Activated CD4-positive, alpha-beta T cell treated with anti-CD3 and anti-CD28 coated beads for 36 hours (primary cell): Measurements from ENCODE around the gene METTL8. TPM values are rescaled to one million over a fixed set of nuclear protein-coding genes. Genes with fewer than 3 reads are reported as not detected.
"Not testable (repeated sequence)": the region's sequence is repeated elsewhere in the genome, so short reads cannot be mapped to it uniquely, and the experiment has no call there.

Experiments
- ATAC-seq: fragments of 200-7000 bp; cut with Tn5 transposase; one replicate; pipeline ENCODE4 v1.10.0; 2021; ENCODE audit warnings: mild to moderate bottlenecking, moderate library complexity
- CTCF ChIA-PET: fragments of 350-600 bp; sonication (Branson Sonifier 250); formaldehyde crosslinking; loops from one replicate; lab custom pipeline; 2021; ENCODE audit warnings: antibody characterized with exemption; lab: Charles Lee
- POLR2A ChIA-PET: fragments of 350-600 bp; sonication (Branson Sonifier 250); formaldehyde crosslinking; loops from one replicate; lab custom pipeline; 2021; ENCODE audit warnings: antibody characterized with exemption, inconsistent platforms; lab: Charles Lee
- DNase-seq: peaks from one replicate; pipeline ENCODE4 v3.0.0-alpha.2; 2020
- H3K27ac Mint-ChIP-seq: one replicate; pipeline ENCODE4 v1.8.0; 2021; ENCODE audit warnings: mixed read lengths
- H3K27me3 Mint-ChIP-seq: one replicate; pipeline ENCODE4 v1.8.0; 2021; ENCODE audit warnings: mixed read lengths
- H3K36me3 Mint-ChIP-seq: one replicate; pipeline ENCODE4 v1.8.0; 2021; ENCODE audit warnings: low read depth, mixed read lengths
- H3K4me1 Mint-ChIP-seq: one replicate; pipeline ENCODE4 v1.8.0; 2021; ENCODE audit warnings: mixed read lengths
- H3K4me3 Mint-ChIP-seq: one replicate; pipeline ENCODE4 v1.8.0; 2021; ENCODE audit warnings: mild to moderate bottlenecking, moderate library complexity, mixed read lengths
- H3K9me3 Mint-ChIP-seq: one replicate; pipeline ENCODE4 v1.8.0; 2021; ENCODE audit warnings: low read depth, mixed read lengths
- intact Hi-C, 2 experiments: fragments of 100-400 bp; cut with DNase I in 1 of 2; cut with micrococcal nuclease in 1 of 2; formaldehyde crosslinking; loops; one replicate each; pipeline versions ENCODE4 v1.14.2 to v1.15.1; 2022 to 2024; cut with DNase I, micrococcal nuclease
- total RNA-seq, 2 experiments: library from RNA; stranded (reverse); gene quantifications; one replicate each; pipeline ENCODE4 v1.2.3, GENCODE V29; 2021

METTL8 gene
- total RNA-seq, 2 experiments from 2014 or later, result 39.5 to 47.9 TPM

DNA sequence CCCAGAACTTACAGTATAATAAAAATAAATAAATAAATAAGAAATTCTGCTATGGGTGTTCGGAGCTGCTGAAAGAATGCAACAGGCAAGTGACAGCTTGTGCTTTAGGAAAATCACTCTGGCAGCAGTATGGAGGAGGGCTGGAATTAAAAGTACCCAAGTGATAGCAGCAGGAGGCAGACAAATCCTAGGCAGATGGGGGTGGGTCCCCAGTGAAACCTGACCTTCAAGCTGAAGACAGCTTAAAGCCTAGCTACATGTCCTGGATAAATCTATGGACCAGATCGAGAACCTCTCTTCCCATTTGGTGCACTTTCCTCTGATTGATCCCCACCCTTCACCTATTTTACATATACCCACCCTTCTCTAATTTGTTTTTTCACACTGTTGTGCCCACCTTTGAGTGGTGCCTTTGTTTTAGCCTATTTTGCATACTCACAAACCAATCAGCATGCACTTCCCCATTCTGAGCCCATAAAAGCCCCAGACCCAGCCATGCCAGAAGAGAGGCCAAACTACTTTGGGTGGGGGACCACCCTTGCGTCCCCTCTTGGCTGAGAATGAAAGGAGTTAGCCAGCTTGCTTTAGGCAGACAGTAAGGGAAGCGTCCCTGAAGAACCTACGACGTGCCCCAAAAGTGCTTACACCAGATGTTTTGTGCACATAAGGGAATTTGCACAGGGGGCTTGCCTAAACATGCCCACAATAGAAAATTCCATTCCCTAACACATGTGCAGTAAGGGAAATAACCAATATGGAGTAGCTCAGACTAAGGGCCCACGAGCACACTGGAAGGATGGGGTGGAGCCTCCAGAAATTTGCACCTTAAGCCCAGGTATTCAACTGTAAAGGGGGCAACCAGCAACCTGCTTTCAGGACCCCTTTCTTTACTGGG lies 3.0 kb downstream of the METTL8 start:
- ATAC-seq (no peak), DNase-seq (no peak)
- CTCF ChIA-PET, result interaction anchor here (0.7 to 6.4 kb wide), 5 partner anchors 9 to 269 kb away, joined by 3 to 41 read pairs (median 4); partner anchors contain the start of gene TLK1
- Mint-ChIP-seq H3K4me3 (no peak overlapping the region), H3K9me3 (peaks cover 2% of the 10 kb centered on the region), H3K27me3 (no peaks in the 10 kb centered on the region), H3K4me1 (peaks cover 31% of the 10 kb centered on the region), H3K36me3 (peaks cover 42% of the 10 kb centered on the region), H3K27ac (no peak overlapping the region)
- intact Hi-C loops, result loop anchor here (5.0 to 10.0 kb wide), 3 partner anchors 168 to 1004 kb away; partner anchors contain the start of gene HAT1 (in 1 of the 2)
- POLR2A ChIA-PET, result interaction anchor here (1.1 kb wide), 1 partner anchor 252 kb away, joined by 3 read pairs; no protein-coding TSS in a partner anchor

DNA sequence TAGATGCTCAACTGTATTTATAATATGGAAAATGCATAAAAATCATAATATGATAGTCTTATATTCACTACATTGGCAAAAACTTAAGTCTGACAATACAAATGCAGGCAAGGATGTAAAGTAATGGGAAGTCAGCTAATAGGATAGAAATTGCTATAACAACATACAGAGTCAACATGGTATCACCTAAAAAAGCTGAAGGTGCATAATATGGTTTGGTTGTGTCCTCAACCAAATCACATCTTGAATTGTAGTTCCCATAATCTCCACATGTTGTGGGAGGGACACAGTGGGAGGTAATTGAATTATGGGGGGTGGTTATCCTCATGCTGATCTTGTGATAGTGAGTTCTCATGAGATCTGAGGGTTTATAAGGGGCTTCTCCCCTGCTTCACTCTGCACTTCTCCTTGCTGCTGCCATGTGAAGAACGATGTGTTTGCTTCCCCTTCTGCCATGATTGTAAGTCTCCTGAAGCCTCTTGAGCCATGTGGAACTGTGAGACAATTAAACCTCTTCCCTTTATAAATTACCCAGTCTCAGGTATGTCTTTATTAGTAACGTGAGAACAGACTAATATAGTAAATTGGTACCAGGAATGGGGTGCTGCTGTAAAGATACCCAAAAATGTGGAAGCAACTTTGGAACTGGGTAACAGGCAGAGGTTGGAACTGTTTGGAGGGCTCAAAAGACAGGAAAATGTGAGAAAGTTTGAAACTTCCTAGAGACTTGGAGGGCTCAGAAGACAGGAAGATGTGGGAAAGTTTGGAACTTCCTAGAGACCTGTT lies 10.9 kb downstream of the METTL8 start:
- H3K27ac Mint-ChIP-seq, ATAC-seq, H3K4me3 Mint-ChIP-seq, DNase-seq, intact Hi-C loops, H3K27me3 Mint-ChIP-seq, POLR2A ChIA-PET: not testable (repeated sequence)
- Mint-ChIP-seq H3K9me3 (peaks cover 23% of the 10 kb centered on the region), H3K4me1 (peaks cover 23% of the 10 kb centered on the region), H3K36me3 (peaks cover 58% of the 10 kb centered on the region)
- CTCF ChIA-PET, result interaction anchor here (0.6 to 2.0 kb wide), 3 partner anchors 9 to 450 kb away, joined by 3 to 11 read pairs (median 4); no protein-coding TSS in a partner anchor

DNA sequence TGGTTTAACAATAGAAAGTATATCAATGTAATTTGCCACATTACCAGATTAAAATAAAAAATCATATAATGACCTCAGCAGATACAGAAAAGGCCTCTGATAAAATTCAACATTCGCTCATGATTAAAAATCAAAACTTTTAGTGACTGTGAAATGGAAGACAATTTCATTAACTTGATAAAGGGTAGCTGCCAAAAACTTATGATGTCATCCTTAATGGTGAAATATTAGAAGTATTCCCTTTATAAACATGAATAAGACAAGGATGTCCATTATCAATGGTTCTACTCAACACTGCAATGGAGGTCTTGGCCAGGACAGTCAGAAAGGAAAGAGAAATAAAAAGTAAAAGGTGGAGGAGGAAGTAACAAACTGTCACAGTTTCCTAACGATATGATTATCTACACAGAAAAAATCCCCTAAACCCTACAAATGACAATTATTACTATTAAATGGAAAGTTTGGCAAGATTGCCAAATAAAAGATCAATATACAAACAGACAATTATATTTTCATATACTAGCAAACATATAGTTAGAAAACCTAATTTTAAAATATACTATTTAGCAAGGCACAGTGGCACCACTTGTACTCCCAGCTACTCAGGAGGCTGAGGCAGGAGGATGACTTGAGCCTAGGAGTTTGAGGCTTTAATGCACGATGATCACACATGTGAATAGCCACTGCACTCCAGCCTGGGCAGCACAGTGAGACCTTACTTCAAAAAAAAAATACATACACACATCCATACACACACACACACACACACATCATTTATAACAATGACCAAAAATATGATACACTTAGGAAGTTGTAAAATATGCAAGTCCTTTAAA lies 12.8 kb downstream of the METTL8 start:
- H3K9me3 Mint-ChIP-seq, result peaks cover 23% of the 10 kb centered on the region
- ChIA-PET CTCF (interaction anchor here (0.6 to 2.0 kb wide), 7 partner anchors 8 to 1557 kb away, joined by 3 to 11 read pairs (median 3); no protein-coding TSS in a partner anchor), POLR2A (interaction anchor here (0.7 kb wide), 1 partner anchor 459 kb away, joined by 3 read pairs; no protein-coding TSS in a partner anchor)
- intact Hi-C loops, result loop anchor here in 1 of 2 experiments (1.0 kb wide), 1 partner anchor 12 kb away; the partner anchor contains the start of gene METTL8
- peaks cover 30% of the 10 kb centered on the region for H3K4me1 Mint-ChIP-seq
- no peak overlapping the region for H3K4me3 Mint-ChIP-seq
- peak; percentile 22 for ATAC-seq
- peak overlapping the region; percentile 77 for H3K27ac Mint-ChIP-seq
- no peaks in the 10 kb centered on the region for H3K27me3 Mint-ChIP-seq
- H3K36me3 Mint-ChIP-seq, result peaks cover 50% of the 10 kb centered on the region
- DNase-seq, result no peak

DNA sequence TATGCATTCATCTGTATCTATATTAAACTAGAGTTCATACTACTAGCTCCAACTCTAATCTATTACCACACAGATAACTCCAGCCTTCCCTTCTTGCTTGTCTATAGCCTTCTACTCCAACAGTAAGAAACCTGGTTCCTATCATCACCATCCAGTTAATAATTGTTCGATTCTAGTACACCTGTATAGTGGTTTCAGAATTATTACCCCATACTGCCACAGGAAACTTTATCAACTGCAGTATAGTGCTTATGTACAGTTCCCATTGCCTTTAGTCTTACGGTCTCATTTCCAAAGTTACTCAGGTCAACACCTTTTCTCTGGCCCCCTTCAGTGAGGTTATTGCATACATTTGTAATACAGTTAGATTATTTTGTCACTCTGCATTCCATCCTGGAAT lies 14.5 kb downstream of the METTL8 start:
- peaks cover 41% of the 10 kb centered on the region for H3K4me1 Mint-ChIP-seq
- H3K36me3 Mint-ChIP-seq, result peaks cover 43% of the 10 kb centered on the region
- no peaks in the 10 kb centered on the region for H3K27me3 Mint-ChIP-seq
- peaks cover 17% of the 10 kb centered on the region for H3K9me3 Mint-ChIP-seq
- no peak overlapping the region for H3K4me3 Mint-ChIP-seq
- ChIA-PET POLR2A (no interaction called here), CTCF (no interaction called here)
- ATAC-seq, result no peak
- H3K27ac Mint-ChIP-seq, result no peak overlapping the region
- DNase-seq, result no peak
- intact Hi-C loops, result loop anchor here in 1 of 2 experiments (5.0 kb wide), 2 partner anchors 172 to 332 kb away; no protein-coding TSS in a partner anchor

DNA sequence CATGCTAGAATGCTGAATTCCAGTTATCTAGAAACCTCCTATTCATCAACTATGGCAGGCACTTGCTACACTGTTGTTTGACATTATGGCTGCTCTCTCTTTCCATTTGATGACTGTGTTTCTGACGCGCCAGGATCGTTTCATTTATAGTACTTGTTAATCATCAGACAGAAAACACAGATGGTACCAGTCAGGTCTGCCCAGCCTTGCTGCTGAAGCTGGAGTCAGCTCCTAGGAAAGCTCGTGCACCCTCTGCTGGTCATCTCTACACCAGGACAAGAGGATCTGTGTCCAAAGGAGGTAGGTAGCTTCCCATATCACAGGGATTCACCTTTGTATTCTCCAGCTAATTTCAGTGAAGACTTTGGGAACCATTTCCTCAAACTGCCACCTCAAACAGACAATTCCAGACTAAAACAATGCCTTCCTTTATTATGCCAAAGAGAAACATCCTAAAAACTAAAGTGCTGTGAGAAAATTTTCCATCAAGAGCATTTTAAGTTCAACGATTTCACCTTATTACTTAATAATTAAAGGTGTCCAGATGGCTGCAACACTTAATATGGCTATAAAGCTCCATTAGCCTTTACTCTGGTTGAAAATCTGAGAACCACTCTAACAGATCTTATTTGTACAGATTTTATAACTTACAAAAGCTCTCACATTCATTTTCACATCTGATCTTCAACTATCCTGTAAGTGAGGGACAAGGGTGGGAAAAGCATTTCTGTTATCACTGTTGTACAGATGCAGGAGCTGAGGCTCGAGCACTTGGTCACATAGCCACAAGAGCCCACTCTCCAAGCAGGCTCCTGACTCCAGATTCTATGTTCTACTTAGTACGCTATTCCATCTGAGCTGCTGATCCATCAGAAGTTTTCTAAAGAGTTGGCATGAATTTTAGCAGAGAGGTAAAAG lies 17.5 kb downstream of the METTL8 start:
- DNase-seq (peak; percentile 93), ATAC-seq (peak; percentile 98)
- H3K27me3 Mint-ChIP-seq, result no peaks in the 10 kb centered on the region
- intact Hi-C loops, result loop anchor here (1.0 to 5.0 kb wide), 13 partner anchors 18 to 488 kb away; partner anchors contain the start of genes DCAF17 (in 1 of the 2) and GORASP2 (in 1 of the 2)
- peaks cover 24% of the 10 kb centered on the region for H3K36me3 Mint-ChIP-seq
- H3K4me1 Mint-ChIP-seq, result peaks cover 37% of the 10 kb centered on the region
- H3K9me3 Mint-ChIP-seq, result peaks cover 4% of the 10 kb centered on the region
- peak overlapping the region; percentile 24 for H3K4me3 Mint-ChIP-seq
- ChIA-PET CTCF (interaction anchor here (0.7 to 2.8 kb wide), 46 partner anchors 9 to 492 kb away, joined by 3 to 41 read pairs (median 4); partner anchors contain the start of genes DCAF17, GORASP2 and METTL8), POLR2A (interaction anchor here (0.6 to 1.2 kb wide), 6 partner anchors 16 to 331 kb away, joined by 3 to 4 read pairs (median 3); no protein-coding TSS in a partner anchor)
- H3K27ac Mint-ChIP-seq, result peak overlapping the region; percentile 84

DNA sequence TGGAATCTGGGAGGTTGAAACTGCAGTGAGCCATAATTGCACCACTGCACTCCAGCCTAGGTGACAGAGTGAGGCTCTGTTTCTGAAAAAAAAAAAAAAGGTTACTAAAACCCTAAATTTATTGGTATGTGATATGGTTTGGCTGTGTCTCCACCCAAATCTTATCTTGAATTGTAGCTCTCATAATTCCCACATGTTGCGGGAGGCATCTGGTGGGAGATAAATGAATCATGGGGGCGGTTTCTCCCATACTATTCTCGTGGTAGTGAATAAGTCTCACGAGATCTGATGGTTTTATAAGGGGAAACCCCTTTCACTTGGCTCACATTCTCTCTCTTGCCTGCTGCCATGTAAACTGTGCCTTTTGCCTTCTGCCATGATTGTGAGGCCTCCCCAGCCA lies 19.1 kb downstream of the METTL8 start:
- Mint-ChIP-seq H3K4me1 (peaks cover 26% of the 10 kb centered on the region), H3K27ac (peak overlapping the region; percentile 81), H3K4me3 (peak overlapping the region; percentile 28), H3K36me3 (peaks cover 15% of the 10 kb centered on the region)
- intact Hi-C loops, result loop anchor here in 1 of 2 experiments (5.0 kb wide), 2 partner anchors 167 to 327 kb away; no protein-coding TSS in a partner anchor
- ATAC-seq, H3K27me3 Mint-ChIP-seq, H3K9me3 Mint-ChIP-seq: not testable (repeated sequence)
- ChIA-PET POLR2A (interaction anchor here (0.6 to 0.7 kb wide), 3 partner anchors 65 to 256 kb away, joined by 3 to 6 read pairs (median 3); no protein-coding TSS in a partner anchor), CTCF (interaction anchor here (0.6 to 2.8 kb wide), 4 partner anchors 14 to 154 kb away, joined by 3 to 41 read pairs (median 4); partner anchors contain the start of genes DCAF17 and METTL8)
- DNase-seq, result peak; percentile 20

DNA sequence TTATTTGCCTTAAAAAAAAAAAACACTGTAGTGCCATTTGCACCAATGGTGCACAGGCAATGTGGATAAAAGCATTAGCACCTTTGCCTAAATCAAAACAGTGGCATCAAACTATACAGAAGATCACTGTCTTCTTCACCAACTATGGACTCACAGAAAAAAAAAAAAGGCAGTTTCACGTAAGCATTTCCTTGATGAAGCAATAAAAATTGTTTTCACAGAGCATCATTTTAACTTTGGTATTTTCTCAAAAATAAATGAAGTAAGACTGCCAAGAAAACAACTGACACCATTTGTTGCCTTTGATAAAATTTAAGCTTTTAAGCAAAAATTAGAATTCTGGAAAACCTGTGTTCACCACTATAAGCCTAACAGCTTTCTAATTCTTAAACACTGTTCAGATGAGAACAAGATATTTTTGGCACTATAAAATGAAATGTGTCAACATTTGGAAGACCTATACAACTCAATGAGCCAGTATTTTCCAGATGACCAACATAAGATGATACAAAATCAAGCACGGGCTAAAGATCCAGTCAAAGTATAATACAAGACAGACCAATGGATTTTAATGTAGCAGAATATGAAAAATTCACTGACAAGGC lies 21.1 kb downstream of the METTL8 start:
- Mint-ChIP-seq H3K9me3 (peaks cover 2% of the 10 kb centered on the region), H3K36me3 (peaks cover 12% of the 10 kb centered on the region), H3K4me3 (no peak overlapping the region), H3K27ac (no peak overlapping the region), H3K4me1 (peaks cover 23% of the 10 kb centered on the region), H3K27me3 (no peaks in the 10 kb centered on the region)
- ChIA-PET POLR2A (no interaction called here), CTCF (interaction anchor here (0.6 to 1.1 kb wide), 4 partner anchors 11 to 1274 kb away, joined by 3 to 4 read pairs (median 3); no protein-coding TSS in a partner anchor)
- intact Hi-C loops, result no loop called here
- ATAC-seq, result no peak
- DNase-seq, result no peak

DNA sequence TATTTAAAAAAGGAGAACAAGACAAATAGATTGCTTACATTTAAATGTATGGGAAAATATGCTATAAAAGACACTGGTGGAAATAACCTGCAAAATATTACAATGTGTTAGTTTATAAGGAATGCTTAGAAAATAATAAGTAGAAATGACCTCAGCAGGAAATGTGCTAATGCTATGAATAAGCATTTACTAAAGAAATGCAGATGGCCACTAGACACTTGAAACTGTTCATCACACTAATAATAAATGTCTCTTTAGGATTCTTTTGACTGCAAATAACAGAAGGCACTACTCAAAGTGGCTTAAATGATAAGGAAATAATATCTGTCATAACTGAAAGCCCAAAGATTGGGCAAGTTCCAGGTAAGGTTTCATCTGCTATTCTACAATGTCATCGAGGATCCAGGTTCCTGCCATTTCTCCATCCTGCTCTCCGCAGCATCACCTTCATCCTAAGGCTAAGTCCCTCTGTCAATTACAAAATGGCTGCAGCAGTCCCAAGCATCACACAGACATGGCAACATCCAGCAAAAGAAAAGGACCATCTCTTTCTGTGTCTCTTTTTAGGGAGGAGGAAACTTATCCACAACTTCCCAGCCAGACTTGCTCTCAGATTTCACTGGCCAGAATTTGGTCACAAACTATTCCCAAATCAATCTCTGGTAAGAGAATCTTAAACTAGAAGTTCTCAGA lies 21.9 kb downstream of the METTL8 start:
- intact Hi-C loops, result no loop called here
- H3K4me3 Mint-ChIP-seq, result no peak overlapping the region
- CTCF ChIA-PET, result interaction anchor here (1.3 kb wide), 1 partner anchor 177 kb away, joined by 3 read pairs; no protein-coding TSS in a partner anchor

More for the DNA sequence above, 21.9 kb downstream of the METTL8 start:
- Mint-ChIP-seq H3K4me1 (peaks cover 25% of the 10 kb centered on the region), H3K9me3 (peaks cover 2% of the 10 kb centered on the region), H3K27ac (no peak overlapping the region), H3K36me3 (peaks cover 12% of the 10 kb centered on the region), H3K27me3 (no peaks in the 10 kb centered on the region)
- no peak for DNase-seq
- ATAC-seq, result no peak
- POLR2A ChIA-PET, result no interaction called here
